GM19397 (cell line): Measurements from ENCODE around the gene OR14C36.
"Not testable (repeated sequence)": the region's sequence is repeated elsewhere in the genome, so short reads cannot be mapped to it uniquely, and the experiment has no call there.

ENCODE experiments used
- ATAC-seq: cut with Tn5 transposase; IDR thresholded peaks from one replicate; pipeline ENCODE4 v1.9.1; 2021; ENCODE audit warnings: mild to moderate bottlenecking, moderate library complexity; ENCODE audit not compliant: unreplicated experiment

Gene OR14C36

DNA sequence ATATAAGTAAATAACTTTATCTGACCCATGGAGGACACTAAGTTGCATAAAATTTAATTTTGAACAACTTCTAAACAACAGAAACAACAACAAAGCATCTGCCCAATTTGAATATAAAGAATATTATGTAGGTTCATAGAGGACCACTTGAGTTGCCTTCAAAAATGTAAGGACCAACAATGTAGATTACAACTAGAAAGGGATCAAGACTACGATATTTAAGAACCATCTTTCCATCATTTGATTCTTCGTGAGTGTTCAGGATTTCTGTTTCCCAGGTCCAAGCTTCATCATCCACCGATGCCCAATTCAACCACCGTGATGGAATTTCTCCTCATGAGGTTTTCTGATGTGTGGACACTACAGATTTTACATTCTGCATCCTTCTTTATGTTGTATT, at the start of gene OR14C36:
OR14C36 (plus strand) TSS at position 301 of the 400 bp plus-strand sequence; CDS start at position 301, 0 bp downstream.
- no peak for ATAC-seq

- ATAC-seq = no peak
These were observed 45.3 kb upstream of the OR14C36 start, which contains the start of gene OR2T12 for GRCh38 chr1:248303324-248303723. OR2T12 (minus strand) TSS chr1:248303424; CDS start chr1:248295578, 7,846 bp downstream.

GRCh38 chr1:248305672-248306071, 42.9 kb upstream of the OR14C36 start:
- ATAC-seq = not testable (repeated sequence)

DNA sequence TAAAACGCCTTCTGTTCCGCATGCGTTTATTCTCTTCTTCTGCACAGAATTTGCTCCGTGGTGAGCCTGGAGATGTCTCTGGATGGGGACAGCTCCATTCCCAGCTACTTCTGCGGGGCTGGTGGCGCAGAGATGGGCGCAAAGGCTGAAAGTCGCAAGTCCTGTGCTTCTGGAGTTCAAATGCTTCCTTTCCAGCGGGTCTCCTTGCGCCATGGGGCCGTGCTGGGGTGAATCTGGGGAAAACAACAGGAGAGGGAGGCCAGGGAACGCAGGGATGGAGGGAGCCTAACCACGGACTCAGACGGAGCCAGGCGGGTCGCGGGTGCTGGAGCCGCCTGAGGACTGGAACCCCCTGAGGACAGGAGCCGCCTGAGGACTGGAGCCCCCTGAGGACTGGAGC, 42.5 kb upstream of the OR14C36 start:
- no peak for ATAC-seq

- ATAC-seq = not testable (repeated sequence)
These were observed 41.8 kb upstream of the OR14C36 start for GRCh38 chr1:248306740-248307139.

- ATAC-seq = no peak
These were observed 31.8 kb upstream of the OR14C36 start for GRCh38 chr1:248316796-248317195.

DNA sequence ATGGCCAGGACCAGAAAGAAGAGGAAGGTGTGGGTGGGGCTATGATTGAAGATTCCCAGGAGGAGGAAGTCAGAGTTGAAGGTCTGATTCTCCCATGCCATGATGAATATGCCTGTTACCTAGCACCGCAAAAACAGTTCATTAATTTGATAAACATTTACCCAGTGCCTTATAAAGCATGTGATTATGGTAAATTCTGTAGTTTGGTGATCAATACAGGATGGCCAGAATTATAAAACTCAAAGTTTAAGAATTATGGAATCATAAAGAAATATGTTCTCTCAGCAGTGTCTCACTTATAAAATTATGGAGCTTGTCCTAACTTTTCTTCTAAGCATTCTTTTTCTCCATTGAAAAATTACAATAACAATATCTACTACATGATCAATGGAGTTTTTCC, 24.1 kb upstream of the OR14C36 start, which contains the start of gene OR2M7:
OR2M7 (minus strand) TSS at position 101 of the 400 bp plus-strand sequence; CDS start at position 101, 0 bp downstream.
- ATAC-seq = no peak

GRCh38 chr1:248343451-248343850, 5.1 kb upstream of the OR14C36 start:
- ATAC-seq = no peak

GRCh38 chr1:248359415-248359814, 10.8 kb downstream of the OR14C36 start:
- no peak for ATAC-seq

DNA sequence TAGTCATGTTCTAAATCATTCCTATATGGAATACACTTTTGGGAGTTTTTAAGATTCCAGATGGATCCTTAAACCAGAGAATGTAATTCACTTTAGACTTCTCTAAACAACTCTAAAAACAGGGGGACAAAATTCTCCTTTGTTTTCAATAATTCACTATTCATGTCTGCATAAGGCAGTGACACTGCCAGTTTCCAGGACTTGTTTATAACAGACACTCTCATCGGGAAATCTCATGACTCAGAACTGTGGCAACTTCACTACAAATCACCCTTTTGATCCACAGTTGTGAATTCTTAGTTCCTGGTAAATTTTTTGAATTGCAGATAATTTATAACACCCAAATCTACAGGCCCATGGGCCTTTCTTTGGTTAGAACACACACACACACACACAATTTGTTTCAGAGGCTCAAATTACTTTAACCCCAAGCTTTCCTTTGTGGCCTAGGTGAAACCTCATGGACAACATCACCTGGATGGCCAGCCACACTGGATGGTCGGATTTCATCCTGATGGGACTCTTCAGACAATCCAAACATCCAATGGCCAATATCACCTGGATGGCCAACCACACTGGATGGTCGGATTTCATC, 12.6 kb downstream of the OR14C36 start, which contains the start of gene OR2T4:
OR2T4 (plus strand) TSS at position 545 of the 595 bp plus-strand sequence; CDS start at position 545, 0 bp downstream.
- no peak for ATAC-seq

DNA sequence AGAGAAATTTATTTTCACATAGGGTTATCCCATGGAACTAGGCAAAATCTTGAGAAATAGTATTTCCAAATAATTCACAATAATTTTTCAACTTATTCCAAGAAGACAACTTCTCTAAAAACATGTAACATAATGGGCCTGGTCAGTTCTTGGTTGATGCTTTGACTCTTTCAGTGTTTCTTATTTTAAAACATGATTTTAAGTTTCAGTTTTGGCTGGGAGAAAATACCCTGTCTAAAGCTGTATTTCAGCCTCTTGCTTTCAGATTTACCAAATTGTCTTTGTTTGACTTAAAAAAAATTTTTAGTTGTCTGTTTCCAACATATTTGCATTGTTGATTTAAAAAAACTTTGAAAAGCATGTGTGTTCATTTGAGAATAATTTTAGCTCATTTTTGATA, 18.0 kb downstream of the OR14C36 start:
- ATAC-seq = no peak

DNA sequence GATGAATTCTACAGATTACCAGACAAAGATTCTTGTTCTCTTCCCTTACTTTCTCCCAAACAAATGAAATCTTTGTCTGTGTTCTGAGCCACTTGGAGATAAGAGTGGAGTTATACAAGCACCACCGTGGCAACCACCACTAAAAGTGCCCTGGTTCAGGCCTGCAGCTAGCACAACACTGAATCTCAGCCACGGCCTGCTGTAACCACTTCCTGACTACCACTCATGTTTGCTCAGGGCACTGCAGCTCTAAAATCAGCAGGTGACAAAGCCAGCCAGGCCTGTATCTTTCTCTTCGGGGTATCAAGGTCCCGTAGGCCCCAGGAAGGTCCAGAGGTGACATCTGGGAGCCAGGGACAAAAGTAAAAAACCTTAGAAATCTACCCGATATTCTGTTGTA, 23.8 kb downstream of the OR14C36 start:
- no peak for ATAC-seq

DNA sequence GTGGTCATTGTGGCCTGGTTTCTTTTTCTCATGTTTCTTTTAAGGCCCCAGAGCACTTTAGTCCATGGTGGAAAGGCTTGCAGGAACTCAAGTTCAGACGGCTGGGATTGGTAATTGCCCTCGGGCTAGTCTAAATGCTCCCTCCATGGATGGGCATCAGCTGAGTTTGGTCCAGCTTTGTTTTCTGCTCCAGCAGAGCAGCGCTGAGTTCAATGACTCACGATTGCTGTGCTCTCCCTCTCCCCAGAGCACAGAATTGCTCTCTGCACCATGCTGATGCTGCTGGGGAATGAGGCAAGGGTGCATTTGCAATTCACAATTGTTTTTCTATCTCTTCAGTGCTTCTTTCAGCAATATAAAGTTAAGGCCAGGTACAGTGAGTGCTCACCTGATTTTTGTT, 25.2 kb downstream of the OR14C36 start:
- no peak for ATAC-seq

- no peak for ATAC-seq
These were observed 26.9 kb downstream of the OR14C36 start, which contains the start of gene OR2T6 for GRCh38 chr1:248375446-248375845. OR2T6 (plus strand) TSS chr1:248375746; CDS start chr1:248387609, 11,863 bp downstream.

- no peak for ATAC-seq
These were observed 28.3 kb downstream of the OR14C36 start for GRCh38 chr1:248376916-248377315.

GRCh38 chr1:248380854-248381253, 32.3 kb downstream of the OR14C36 start:
- no peak for ATAC-seq

DNA sequence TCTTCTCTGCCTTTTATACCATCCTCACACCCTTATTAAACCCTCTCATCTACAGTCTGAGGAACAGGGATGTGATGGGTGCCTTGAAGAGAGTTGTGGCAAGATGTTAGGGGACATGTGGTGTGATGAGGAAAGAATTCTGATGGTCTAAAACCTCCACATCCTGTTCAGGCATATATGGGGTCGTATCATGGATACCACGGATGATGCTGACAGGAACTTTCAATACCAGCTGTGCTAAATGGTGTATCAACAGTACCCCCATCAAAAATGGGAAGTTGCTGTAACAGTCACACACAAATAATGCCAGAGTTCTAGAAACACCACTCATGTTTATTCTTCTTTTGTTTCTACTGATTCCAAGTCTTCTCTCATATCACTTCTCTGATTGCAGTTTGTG, 39.9 kb downstream of the OR14C36 start:
- no peak for ATAC-seq

- no peak for ATAC-seq
These were observed 44.5 kb downstream of the OR14C36 start for GRCh38 chr1:248393050-248393449.
